ENCODE results near the gene EXOC7.

GRCh38 chr17:76121932-76122430 lies 18.4 kb upstream of the EXOC7 start:
- TF ChIP-seq CTCF (IDR thresholded peaks at IDR 0.05) (no peak), ZFX (IDR thresholded peaks at IDR 0.05; ENCODE audit: borderline replicate concordance) (no peak)

Measured in 22Rv1 (cell line).